SU-DHL-6 (cell line): ENCODE data around the gene CCSAP.

ENCODE experiments used
- EZH2phosphoT487 ChIP-seq: fragments of 200-600 bp; sonication (generic), shearing (Covaris generic); conservative IDR thresholded peaks from 2 replicates; pipeline ENCODE4 v1.6.1; 2018; ENCODE audit warnings: mild to moderate bottlenecking, antibody characterized with exemption, low read length, moderate library complexity, mixed read lengths
- TF ChIP-seq, protein P1 (sequence below): fragments of 200-600 bp; sonication (generic); IDR thresholded peaks from one replicate; pipeline ENCODE4 v1.5.1; 2017; ENCODE audit warnings: antibody characterized with exemption, mild to moderate bottlenecking, low read length, moderate library complexity; ENCODE audit not compliant: insufficient read depth, poor library complexity, severe bottlenecking

DNA sequence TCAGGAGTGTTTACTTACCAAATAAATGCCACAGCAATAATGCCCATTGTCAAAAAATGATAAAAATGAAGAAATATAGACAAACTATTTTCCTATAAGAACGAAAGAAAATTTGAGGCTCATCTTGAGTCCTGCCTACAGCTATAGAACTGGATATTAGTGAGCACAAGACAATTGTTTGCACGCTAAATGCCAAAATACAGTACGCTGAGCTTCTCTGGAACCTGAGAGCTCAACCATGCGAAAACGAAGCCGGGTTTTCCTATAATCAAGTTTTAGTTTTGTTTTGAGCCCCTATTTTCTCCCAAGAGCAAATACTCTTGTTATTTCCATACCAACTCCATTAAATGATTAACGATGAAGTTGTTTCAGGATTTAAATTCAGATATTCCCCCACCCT lies 42.0 kb upstream of the CCSAP start:
- TF ChIP-seq, protein P1, sequence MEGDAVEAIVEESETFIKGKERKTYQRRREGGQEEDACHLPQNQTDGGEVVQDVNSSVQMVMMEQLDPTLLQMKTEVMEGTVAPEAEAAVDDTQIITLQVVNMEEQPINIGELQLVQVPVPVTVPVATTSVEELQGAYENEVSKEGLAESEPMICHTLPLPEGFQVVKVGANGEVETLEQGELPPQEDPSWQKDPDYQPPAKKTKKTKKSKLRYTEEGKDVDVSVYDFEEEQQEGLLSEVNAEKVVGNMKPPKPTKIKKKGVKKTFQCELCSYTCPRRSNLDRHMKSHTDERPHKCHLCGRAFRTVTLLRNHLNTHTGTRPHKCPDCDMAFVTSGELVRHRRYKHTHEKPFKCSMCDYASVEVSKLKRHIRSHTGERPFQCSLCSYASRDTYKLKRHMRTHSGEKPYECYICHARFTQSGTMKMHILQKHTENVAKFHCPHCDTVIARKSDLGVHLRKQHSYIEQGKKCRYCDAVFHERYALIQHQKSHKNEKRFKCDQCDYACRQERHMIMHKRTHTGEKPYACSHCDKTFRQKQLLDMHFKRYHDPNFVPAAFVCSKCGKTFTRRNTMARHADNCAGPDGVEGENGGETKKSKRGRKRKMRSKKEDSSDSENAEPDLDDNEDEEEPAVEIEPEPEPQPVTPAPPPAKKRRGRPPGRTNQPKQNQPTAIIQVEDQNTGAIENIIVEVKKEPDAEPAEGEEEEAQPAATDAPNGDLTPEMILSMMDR = no peak
- TF ChIP-seq EZH2phosphoT487 = no peak
